Activated B cell treated with CpG ODN at 0.5 μM for 24 hours (primary cell): ENCODE measurements around the gene CD79A. TPM values are rescaled to one million over a fixed set of nuclear protein-coding genes. Genes with fewer than 3 reads are reported as not detected.
A peak's percentile ranks its signal among the peaks of the same experiment; 100 is the strongest.

ENCODE experiments used
- ATAC-seq: fragments of 200-7000 bp; cut with Tn5 transposase; one replicate; pipeline ENCODE4 v1.10.0; 2021; ENCODE audit warnings: low read depth, mild to moderate bottlenecking, moderate library complexity
- CTCF ChIA-PET: fragments of 350-600 bp; sonication (Branson Sonifier 250); formaldehyde crosslinking; loops from one replicate; lab custom pipeline; 2021; ENCODE audit warnings: antibody characterized with exemption; lab: Charles Lee
- POLR2A ChIA-PET: fragments of 350-600 bp; sonication (Branson Sonifier 250); formaldehyde crosslinking; loops from one replicate; lab custom pipeline; 2021; ENCODE audit warnings: antibody characterized with exemption; lab: Charles Lee
- DNase-seq: peaks from one replicate; pipeline ENCODE4 v3.0.0; 2022
- H3K27ac Mint-ChIP-seq: one replicate; pipeline ENCODE4 v1.8.0; 2020; ENCODE audit warnings: mixed read lengths
- H3K27me3 Mint-ChIP-seq: one replicate; pipeline ENCODE4 v1.8.0; 2021; ENCODE audit warnings: mixed read lengths
- H3K36me3 Mint-ChIP-seq: one replicate; pipeline ENCODE4 v1.8.0; 2021; ENCODE audit warnings: low read depth, mixed read lengths
- H3K4me1 Mint-ChIP-seq: one replicate; pipeline ENCODE4 v1.8.0; 2021; ENCODE audit warnings: mixed read lengths
- H3K4me3 Mint-ChIP-seq: one replicate; pipeline ENCODE4 v1.8.0; 2020; ENCODE audit warnings: mild to moderate bottlenecking, mixed read lengths
- H3K9me3 Mint-ChIP-seq: one replicate; pipeline ENCODE4 v1.8.0; 2020; ENCODE audit warnings: mixed read lengths
- intact Hi-C: fragments of 100-400 bp; cut with micrococcal nuclease; formaldehyde crosslinking; loops from one replicate; pipeline ENCODE4 v1.15.1; 2024
- total RNA-seq: library from RNA; stranded (reverse); gene quantifications from 2 replicates; pipeline ENCODE4 v1.2.3, GENCODE V29; 2022
- TF ChIP-seq, protein P1 (sequence below): fragments of 200-600 bp; IDR thresholded peaks from one replicate; pipeline ENCODE4 v1.8.0; 2022; ENCODE audit warnings: antibody characterized with exemption, mild to moderate bottlenecking

The CD79A gene
- total RNA-seq, 1 donor from 2014 or later: 889 TPM

DNA sequence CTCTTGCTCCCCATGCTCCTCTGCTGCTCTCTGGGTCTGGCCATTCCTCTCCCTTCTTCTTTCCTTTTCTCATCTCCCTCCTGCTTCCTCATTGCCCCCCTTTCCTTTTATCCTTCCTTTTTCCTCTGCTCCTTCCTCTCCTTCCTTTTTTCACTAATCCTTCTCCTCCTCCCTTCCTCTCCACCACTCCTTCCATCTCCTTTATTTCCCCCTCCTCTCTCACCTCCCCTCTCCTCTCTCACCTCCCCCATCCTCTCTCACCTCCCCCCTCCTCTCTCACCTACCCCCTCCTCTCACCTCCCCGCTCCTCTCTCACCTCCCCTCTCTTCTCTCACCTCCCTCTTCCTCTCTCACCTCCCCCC is 19.5 kb downstream of the CD79A start:
- no peaks in the 10 kb centered on the region for H3K27me3 Mint-ChIP-seq
- ATAC-seq (no peak), DNase-seq (no peak)
- TF ChIP-seq, protein P1, sequence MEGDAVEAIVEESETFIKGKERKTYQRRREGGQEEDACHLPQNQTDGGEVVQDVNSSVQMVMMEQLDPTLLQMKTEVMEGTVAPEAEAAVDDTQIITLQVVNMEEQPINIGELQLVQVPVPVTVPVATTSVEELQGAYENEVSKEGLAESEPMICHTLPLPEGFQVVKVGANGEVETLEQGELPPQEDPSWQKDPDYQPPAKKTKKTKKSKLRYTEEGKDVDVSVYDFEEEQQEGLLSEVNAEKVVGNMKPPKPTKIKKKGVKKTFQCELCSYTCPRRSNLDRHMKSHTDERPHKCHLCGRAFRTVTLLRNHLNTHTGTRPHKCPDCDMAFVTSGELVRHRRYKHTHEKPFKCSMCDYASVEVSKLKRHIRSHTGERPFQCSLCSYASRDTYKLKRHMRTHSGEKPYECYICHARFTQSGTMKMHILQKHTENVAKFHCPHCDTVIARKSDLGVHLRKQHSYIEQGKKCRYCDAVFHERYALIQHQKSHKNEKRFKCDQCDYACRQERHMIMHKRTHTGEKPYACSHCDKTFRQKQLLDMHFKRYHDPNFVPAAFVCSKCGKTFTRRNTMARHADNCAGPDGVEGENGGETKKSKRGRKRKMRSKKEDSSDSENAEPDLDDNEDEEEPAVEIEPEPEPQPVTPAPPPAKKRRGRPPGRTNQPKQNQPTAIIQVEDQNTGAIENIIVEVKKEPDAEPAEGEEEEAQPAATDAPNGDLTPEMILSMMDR: no peak
- intact Hi-C loops: no loop called here
- ChIA-PET CTCF (no interaction called here), POLR2A (interaction anchor here (1.5 to 1.6 kb wide), 2 partner anchors 12 to 16 kb away, joined by 4 to 6 read pairs; no protein-coding TSS in a partner anchor)
- peaks cover 11% of the 10 kb centered on the region for H3K4me1 Mint-ChIP-seq
- H3K36me3 Mint-ChIP-seq: peaks cover 70% of the 10 kb centered on the region
- H3K4me3 Mint-ChIP-seq: no peak overlapping the region
- H3K9me3 Mint-ChIP-seq: no peaks in the 10 kb centered on the region
- H3K27ac Mint-ChIP-seq: no peak overlapping the region

DNA sequence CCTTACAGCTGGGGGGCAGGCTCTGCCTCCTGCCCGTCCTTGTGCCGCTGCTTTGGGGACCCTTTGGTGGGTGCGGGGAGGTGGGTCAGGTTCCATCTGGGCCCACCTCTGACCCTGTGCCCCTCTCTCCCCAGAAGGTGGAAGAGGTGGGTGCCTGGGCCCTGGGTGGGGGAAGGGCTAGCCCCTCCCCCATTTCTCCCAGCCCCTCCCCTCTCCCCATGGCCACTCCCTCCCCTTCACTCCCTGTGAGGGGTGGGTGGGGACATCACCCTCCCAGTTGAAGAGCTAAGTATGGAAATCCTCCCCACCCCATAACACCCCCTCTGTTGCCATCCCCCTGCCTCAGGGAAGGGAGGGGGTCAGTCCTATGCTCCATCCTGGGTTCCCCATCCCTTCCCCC is 20.1 kb downstream of the CD79A start:
- H3K36me3 Mint-ChIP-seq: peaks cover 71% of the 10 kb centered on the region
- H3K4me1 Mint-ChIP-seq: peaks cover 9% of the 10 kb centered on the region
- CTCF ChIA-PET: no interaction called here

DNA sequence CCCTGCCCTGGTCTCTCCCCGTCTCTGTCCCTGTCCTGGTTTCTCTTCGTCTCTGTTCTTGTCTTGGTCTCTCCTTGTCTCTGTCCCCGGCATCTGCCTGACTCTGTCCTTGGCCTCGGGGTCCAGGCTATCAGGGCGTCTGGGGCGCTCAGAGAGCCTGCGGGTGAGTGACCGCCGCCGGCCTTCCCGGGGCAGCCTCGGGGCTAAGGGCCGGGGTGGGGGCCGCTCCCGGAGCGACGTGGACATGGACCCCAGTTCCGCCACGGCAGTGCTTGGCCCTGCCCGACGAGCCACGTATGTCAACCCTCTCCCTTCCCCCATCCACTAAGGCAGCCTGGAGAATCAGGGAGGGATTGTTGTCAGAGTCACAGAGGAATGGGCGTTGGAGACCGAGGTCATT is 20.7 kb downstream of the CD79A start:
- Mint-ChIP-seq H3K4me1 (peaks cover 8% of the 10 kb centered on the region), H3K27me3 (no peaks in the 10 kb centered on the region), H3K27ac (no peak overlapping the region), H3K9me3 (no peaks in the 10 kb centered on the region), H3K4me3 (no peak overlapping the region), H3K36me3 (peaks cover 75% of the 10 kb centered on the region)
- ATAC-seq: no peak
- POLR2A ChIA-PET: interaction anchor here (0.8 to 1.8 kb wide), 2 partner anchors 13 to 14 kb away, joined by 3 to 6 read pairs; no protein-coding TSS in a partner anchor
- CTCF ChIA-PET: no interaction called here
- DNase-seq: no peak
- TF ChIP-seq, protein P1: no peak
- intact Hi-C loops: no loop called here

More for the DNA sequence above, 20.1 kb downstream of the CD79A start:
- no peak overlapping the region for H3K4me3 Mint-ChIP-seq
- intact Hi-C loops: no loop called here
- POLR2A ChIA-PET: interaction anchor here (0.7 kb wide), 1 partner anchor 25 kb away, joined by 5 read pairs; no protein-coding TSS in a partner anchor
- no peak overlapping the region for H3K27ac Mint-ChIP-seq
- TF ChIP-seq, protein P1: no peak
- no peaks in the 10 kb centered on the region for H3K27me3 Mint-ChIP-seq
- DNase-seq: no peak
- no peak for ATAC-seq
- no peaks in the 10 kb centered on the region for H3K9me3 Mint-ChIP-seq

DNA sequence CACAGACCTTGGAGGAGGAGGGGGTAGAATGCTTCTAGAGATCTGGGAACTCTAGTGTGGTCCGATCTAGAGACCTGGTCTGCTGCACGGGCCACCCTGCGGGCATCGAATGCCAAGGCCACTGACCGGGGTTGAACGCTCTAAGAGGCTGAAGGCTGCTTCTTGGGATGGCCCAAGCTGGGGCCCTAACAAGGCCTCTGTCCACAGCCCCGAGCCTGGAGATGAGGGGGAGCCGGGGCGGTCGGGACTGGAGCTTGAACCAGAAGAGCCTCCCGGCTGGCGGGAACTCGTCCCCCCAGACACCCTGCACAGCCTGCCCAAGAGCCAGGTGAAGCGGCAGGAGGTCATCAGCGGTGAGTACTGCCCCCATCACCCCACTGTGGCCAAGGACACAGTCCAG is 21.2 kb downstream of the CD79A start:
- no peaks in the 10 kb centered on the region for H3K9me3 Mint-ChIP-seq
- DNase-seq (no peak), ATAC-seq (no peak)
- no peak overlapping the region for H3K27ac Mint-ChIP-seq
- peaks cover 6% of the 10 kb centered on the region for H3K4me1 Mint-ChIP-seq
- no peaks in the 10 kb centered on the region for H3K27me3 Mint-ChIP-seq
- CTCF ChIA-PET: no interaction called here
- H3K4me3 Mint-ChIP-seq: no peak overlapping the region
- intact Hi-C loops: no loop called here
- TF ChIP-seq, protein P1: no peak
- POLR2A ChIA-PET: interaction anchor here (0.8 to 1.8 kb wide), 2 partner anchors 13 to 14 kb away, joined by 3 to 6 read pairs; no protein-coding TSS in a partner anchor
- peaks cover 76% of the 10 kb centered on the region for H3K36me3 Mint-ChIP-seq

DNA sequence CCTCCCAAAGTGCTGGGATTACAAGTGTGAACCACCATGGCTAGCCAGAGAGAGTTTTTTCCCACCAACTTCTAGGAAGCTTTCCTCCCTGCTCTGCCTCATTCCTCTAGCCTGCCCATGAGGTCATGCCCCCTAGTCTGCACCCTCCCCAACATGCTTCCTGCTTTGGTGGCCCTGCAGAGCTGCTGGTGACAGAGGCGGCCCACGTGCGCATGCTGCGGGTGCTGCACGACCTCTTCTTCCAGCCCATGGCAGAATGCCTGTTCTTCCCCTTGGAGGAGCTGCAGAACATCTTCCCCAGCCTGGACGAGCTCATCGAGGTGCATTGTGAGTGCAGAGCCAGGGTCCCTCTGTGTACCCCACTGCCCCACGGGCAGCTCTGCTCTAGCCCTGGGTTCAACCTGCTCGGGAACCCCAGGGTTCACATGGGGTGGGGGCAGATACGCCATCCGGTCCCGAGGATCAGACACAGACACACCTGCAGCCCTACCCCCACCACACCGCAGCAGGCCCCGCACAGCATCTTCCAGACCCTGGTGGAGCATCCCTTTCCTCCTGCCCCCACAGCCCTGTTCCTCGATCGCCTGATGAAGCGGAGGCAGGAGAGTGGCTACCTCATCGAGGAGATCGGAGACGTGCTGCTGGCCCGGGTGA is 24.8 kb downstream of the CD79A start:
- Mint-ChIP-seq H3K9me3 (no peaks in the 10 kb centered on the region), H3K4me1 (peaks cover 8% of the 10 kb centered on the region), H3K4me3 (no peak overlapping the region), H3K27me3 (no peaks in the 10 kb centered on the region), H3K27ac (peak overlapping the region; percentile 18), H3K36me3 (peaks cover 86% of the 10 kb centered on the region)
- CTCF ChIA-PET: interaction anchor here (1.3 kb wide), 1 partner anchor 29 kb away, joined by 3 read pairs; no protein-coding TSS in a partner anchor
- POLR2A ChIA-PET: interaction anchor here (1.4 to 3.3 kb wide), 4 partner anchors 12 to 42 kb away, joined by 4 to 11 read pairs (median 6); partner anchors contain the start of gene RPS19
- intact Hi-C loops: no loop called here
- DNase-seq: no peak
- TF ChIP-seq, protein P1: no peak
- ATAC-seq: no peak
